HUES48 (cell line): ENCODE data around the gene GBF1.

Experiments
- H3K27ac ChIP-seq: one replicate; pipeline ENCODE4 v1.7.0; 2013; ENCODE audit warnings: low read depth, low read length, inconsistent platforms
- H3K27me3 ChIP-seq: 2 replicates; pipeline ENCODE4 v1.6.1; 2013; ENCODE audit warnings: mild to moderate bottlenecking, low read length; ENCODE audit not compliant: control insufficient read depth, insufficient read depth
- H3K36me3 ChIP-seq: 2 replicates; pipeline ENCODE4 v1.6.1; 2013; ENCODE audit warnings: low read length; ENCODE audit not compliant: control insufficient read depth, insufficient read depth
- H3K4me1 ChIP-seq: 2 replicates; pipeline ENCODE4 v1.6.1; 2013; ENCODE audit warnings: mild to moderate bottlenecking, low read length; ENCODE audit not compliant: control insufficient read depth, insufficient read depth
- H3K4me3 ChIP-seq: 2 replicates; pipeline ENCODE4 v1.5.1; 2013; ENCODE audit warnings: mild to moderate bottlenecking, low read depth, low read length
- H3K9ac ChIP-seq: 2 replicates; pipeline ENCODE4 v1.6.1; 2013; ENCODE audit warnings: mild to moderate bottlenecking, low read depth, low read length, moderate library complexity
- H3K9me3 ChIP-seq: 2 replicates; pipeline ENCODE4 v1.6.1; 2013; ENCODE audit warnings: low read length; ENCODE audit not compliant: control insufficient read depth, insufficient read depth

GBF1 gene

DNA sequence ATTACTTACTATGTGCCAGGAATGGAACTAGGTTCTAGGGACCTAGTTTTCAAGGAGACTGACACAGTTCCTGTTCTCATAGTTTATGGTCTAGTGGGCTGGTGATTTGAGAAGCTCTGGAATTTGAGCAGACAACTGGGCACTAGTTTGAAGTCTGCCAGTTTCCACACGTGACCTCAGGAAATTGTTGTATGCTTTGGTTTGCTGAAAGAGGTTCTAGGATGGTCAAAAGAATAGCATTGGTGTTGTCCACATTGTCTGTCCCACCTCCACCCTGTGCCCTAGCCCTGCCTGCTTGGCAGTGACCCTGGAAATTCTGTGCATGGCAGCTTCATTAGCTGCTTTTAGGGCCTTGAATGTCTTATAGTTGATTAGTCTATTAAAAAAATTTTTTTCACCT lies 28.7 kb downstream of the GBF1 start:
- no peaks in the 10 kb centered on the region for H3K27me3 ChIP-seq
- H3K4me1 ChIP-seq = no peaks in the 10 kb centered on the region
- H3K9ac ChIP-seq = no peak overlapping the region
- no peak overlapping the region for H3K4me3 ChIP-seq
- no peaks in the 10 kb centered on the region for H3K9me3 ChIP-seq
- no peak overlapping the region for H3K27ac ChIP-seq
- H3K36me3 ChIP-seq = no peaks in the 10 kb centered on the region

DNA sequence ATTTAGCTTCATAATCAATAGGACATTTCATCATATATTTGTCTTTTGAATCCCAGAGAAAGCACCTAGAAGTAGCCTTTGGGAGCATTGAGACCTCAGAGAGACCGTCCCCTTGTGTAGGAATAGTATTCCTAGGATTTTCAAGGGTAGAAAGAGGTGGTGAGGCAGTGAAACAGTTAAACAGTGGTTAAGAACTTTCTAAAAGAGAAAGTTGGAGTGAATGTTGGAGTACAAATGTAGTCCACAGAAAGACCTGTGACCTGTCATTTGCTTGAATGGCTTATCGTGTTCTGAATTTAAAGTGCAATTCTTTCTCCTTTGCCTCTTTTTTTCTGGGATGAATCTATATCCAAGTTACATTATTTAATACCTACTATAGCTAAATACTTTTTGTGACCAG lies 30.0 kb downstream of the GBF1 start:
- Histone ChIP-seq H3K9me3 (no peaks in the 10 kb centered on the region), H3K4me3 (no peak overlapping the region), H3K27ac (no peak overlapping the region), H3K4me1 (no peaks in the 10 kb centered on the region), H3K27me3 (no peaks in the 10 kb centered on the region), H3K9ac (no peak overlapping the region), H3K36me3 (no peaks in the 10 kb centered on the region)

DNA sequence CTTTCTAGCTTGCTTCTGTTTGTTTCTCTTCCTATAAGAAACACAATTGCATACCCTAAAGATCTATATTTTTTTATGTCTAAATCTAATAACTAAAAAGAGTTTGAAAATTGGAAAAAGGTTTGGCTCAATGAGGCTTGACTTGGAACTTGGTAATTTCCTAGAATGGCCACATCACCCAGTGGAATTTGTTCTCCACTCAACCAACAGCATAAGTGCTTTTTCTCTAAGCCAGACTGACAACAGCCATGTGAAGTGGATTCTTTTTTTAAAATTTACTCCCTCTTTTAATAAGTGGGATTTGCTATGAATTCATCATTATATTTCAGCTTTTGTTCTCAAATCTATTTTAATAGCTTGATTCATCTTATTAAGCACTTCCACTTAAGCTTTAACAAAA lies 33.8 kb downstream of the GBF1 start:
- Histone ChIP-seq H3K9ac (no peak overlapping the region), H3K4me3 (no peak overlapping the region), H3K27me3 (no peaks in the 10 kb centered on the region), H3K4me1 (no peaks in the 10 kb centered on the region), H3K27ac (no peak overlapping the region), H3K9me3 (no peaks in the 10 kb centered on the region), H3K36me3 (no peaks in the 10 kb centered on the region)

DNA sequence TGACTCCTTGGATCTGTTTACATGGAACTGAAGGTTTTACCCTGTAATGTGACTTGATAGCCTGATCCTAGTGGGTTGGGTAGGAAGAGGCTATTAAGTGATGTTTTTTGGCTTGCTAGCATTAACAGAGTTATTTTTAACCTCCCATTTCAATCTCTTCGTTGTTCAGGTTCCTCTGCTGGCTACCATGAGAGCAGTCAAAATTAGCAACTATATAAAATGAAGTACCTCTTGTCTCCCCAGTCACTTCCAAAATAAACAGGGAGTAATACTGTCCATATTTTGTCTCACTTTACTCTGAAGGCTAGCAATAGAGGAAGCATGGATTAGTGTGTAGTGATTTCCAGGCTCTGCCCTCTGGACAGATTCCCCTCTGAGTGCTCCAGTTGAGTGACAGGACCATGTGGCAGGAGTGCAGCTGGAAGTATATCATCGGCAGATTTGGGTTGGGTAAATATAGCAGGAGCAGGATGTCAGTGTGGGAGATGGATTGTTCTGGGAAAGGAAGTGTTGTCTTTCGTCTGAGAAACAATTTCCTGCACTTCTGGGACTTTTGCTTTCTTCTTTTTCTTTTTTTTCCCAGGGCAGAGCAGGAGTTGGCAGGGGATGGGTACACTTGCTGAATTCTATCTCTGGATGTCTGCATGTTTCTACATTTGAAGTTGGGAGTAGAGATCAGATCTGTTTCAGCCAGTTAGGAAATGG lies 35.2 kb downstream of the GBF1 start:
- no peaks in the 10 kb centered on the region for H3K9me3 ChIP-seq
- H3K9ac ChIP-seq = no peak overlapping the region
- no peaks in the 10 kb centered on the region for H3K36me3 ChIP-seq
- H3K27ac ChIP-seq = no peak overlapping the region
- no peak overlapping the region for H3K4me3 ChIP-seq
- no peaks in the 10 kb centered on the region for H3K4me1 ChIP-seq
- H3K27me3 ChIP-seq = no peaks in the 10 kb centered on the region

DNA sequence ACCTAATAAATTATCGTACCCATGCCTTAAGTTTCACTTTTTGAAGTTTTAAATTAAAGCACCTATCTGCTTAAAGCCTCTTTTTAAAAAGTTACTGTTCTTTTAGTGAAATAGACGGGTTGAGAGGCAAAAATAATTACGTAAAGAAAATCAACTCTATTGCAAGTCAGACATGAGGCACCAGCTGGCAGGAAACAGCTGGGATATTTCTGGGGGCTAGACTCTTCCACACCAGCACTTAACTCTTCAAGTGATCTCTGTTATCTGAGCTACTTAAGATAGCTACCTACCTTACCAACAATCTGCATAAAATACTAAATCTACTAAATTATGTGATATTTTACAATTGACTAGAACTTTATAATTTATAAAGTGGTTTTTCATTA lies 35.8 kb downstream of the GBF1 start:
- Histone ChIP-seq H3K36me3 (no peaks in the 10 kb centered on the region), H3K27ac (no peak overlapping the region), H3K9ac (no peak overlapping the region), H3K4me3 (no peak overlapping the region), H3K4me1 (no peaks in the 10 kb centered on the region), H3K27me3 (no peaks in the 10 kb centered on the region), H3K9me3 (no peaks in the 10 kb centered on the region)

DNA sequence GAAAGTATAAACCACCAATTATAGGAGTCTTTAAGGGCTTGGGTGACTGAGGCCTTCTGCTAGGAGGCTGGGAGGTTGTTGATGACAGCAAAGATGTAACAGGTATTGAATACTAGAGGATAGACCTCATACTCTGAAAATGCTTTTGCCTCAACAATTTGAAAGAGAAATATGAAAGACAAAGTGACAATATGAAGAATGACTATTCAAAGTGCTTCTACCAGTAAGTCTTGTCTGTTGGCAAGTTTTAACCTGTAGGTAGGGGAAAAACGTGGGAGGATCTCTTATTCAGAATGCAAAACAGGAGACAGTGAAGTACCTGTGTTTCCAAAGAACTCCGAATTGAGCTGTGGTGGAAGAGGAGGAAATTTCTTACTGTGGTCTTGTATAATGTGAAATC lies 38.2 kb downstream of the GBF1 start:
- H3K27ac ChIP-seq = no peak overlapping the region
- no peak overlapping the region for H3K9ac ChIP-seq
- H3K4me3 ChIP-seq = no peak overlapping the region
- no peaks in the 10 kb centered on the region for H3K27me3 ChIP-seq
- no peaks in the 10 kb centered on the region for H3K4me1 ChIP-seq
- no peaks in the 10 kb centered on the region for H3K9me3 ChIP-seq
- H3K36me3 ChIP-seq = no peaks in the 10 kb centered on the region

DNA sequence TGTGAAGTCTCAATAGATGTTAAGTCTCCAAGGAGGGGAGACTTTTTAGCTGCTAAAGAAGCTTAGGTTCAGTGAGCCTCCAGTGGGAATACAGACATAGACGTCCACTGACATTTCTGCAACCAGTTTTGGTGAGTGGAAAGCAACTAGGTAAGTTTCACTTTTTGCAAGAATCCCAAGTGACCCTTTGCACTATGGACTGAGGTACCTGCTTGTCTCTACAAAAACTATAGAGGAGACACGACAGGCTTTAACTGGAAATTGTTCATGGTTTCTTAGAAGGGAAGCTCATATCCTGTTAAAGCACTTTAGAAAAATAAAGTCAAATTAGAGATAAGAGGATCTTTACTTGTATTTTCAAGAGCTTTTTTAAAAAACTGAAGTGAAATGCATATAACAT lies 38.6 kb downstream of the GBF1 start:
- Histone ChIP-seq H3K4me1 (no peaks in the 10 kb centered on the region), H3K9me3 (no peaks in the 10 kb centered on the region), H3K9ac (no peak overlapping the region), H3K36me3 (no peaks in the 10 kb centered on the region), H3K4me3 (no peak overlapping the region), H3K27me3 (no peaks in the 10 kb centered on the region), H3K27ac (no peak overlapping the region)

DNA sequence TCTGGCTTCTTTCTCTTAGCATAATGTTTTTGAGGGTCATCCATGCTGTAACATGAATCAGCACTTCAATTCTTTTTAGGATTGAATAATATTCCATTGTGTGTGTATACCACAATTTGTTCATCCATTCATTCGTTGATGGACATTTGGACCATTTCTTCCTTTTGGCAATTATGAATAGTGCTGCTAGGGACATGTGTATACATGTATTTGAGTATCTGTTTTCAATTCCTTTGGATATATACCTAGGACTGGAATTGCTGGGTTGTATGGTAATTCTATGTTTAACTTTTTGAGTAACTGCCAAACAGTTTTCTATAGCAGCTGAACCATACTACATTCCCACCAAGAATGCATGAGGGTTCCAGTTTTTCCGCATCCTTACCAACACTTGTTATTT lies 39.2 kb downstream of the GBF1 start:
- H3K4me3 ChIP-seq = no peak overlapping the region
- H3K9me3 ChIP-seq = no peaks in the 10 kb centered on the region
- no peak overlapping the region for H3K27ac ChIP-seq
- no peaks in the 10 kb centered on the region for H3K4me1 ChIP-seq
- H3K27me3 ChIP-seq = no peaks in the 10 kb centered on the region
- H3K36me3 ChIP-seq = no peaks in the 10 kb centered on the region
- H3K9ac ChIP-seq = no peak overlapping the region

DNA sequence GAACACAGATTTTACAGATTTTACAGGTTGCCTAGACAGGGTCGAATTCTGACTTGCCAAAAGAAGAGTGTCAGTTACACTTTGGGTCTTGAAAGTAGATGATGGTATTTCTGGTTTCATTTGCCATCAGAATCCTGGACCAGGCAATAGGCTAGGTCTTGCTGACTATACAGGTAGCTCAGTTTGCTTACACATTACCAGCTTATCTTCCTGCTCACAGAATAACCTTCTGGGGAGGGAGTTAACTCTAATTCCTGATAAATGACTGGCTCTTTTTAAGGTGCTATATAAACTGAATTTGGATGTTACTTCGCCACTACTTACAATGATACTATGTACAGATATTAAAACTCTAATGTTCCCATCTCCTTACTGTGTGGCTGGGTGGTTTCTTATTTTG lies 39.8 kb downstream of the GBF1 start:
- Histone ChIP-seq H3K9ac (no peak overlapping the region), H3K9me3 (no peaks in the 10 kb centered on the region), H3K27me3 (no peaks in the 10 kb centered on the region), H3K27ac (no peak overlapping the region), H3K4me1 (no peaks in the 10 kb centered on the region), H3K4me3 (no peak overlapping the region), H3K36me3 (no peaks in the 10 kb centered on the region)

DNA sequence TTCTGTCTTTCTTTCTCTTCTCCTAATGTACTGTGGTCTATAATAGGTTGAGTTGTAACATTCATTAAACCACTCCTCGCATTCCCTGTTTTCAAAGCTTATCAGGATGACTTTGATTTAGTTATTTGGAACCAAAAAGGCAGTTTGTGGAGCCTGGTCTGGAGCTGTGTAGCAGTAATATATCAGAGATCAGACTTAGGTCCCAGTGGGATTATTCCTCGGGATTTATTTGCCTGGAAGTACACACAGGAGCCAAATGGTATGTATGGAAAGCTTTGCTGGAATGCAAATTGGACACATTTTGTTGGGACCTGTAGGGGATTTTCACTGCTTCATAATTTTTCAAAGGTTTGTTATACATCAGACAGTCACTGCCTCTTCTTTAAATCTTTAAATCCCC lies 40.9 kb downstream of the GBF1 start:
- no peak overlapping the region for H3K4me3 ChIP-seq
- no peaks in the 10 kb centered on the region for H3K9me3 ChIP-seq
- H3K27ac ChIP-seq = no peak overlapping the region
- H3K27me3 ChIP-seq = no peaks in the 10 kb centered on the region
- H3K4me1 ChIP-seq = no peaks in the 10 kb centered on the region
- no peaks in the 10 kb centered on the region for H3K36me3 ChIP-seq
- no peak overlapping the region for H3K9ac ChIP-seq

DNA sequence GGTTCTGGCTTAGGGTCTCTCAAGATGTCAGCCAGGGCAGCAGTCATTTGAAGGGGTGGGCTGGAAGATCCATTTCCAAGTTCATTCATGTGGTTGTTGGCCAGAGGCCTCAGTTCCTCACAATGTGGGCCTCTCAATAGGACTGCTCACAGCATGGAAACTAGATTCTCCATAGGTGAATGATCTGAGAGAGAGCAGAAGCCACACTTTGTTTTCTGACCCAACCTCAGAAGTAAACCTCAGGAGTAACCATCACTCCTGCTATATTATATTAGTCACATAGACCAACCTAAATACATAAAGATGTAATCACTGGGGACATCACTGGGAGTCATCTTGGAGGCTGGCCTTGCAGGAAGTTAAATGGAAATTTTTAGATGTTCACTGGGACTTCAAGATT lies 42.2 kb downstream of the GBF1 start:
- H3K4me1 ChIP-seq = no peaks in the 10 kb centered on the region
- H3K36me3 ChIP-seq = no peaks in the 10 kb centered on the region
- no peaks in the 10 kb centered on the region for H3K9me3 ChIP-seq
- H3K4me3 ChIP-seq = no peak overlapping the region
- H3K27ac ChIP-seq = no peak overlapping the region
- no peaks in the 10 kb centered on the region for H3K27me3 ChIP-seq
- H3K9ac ChIP-seq = no peak overlapping the region

DNA sequence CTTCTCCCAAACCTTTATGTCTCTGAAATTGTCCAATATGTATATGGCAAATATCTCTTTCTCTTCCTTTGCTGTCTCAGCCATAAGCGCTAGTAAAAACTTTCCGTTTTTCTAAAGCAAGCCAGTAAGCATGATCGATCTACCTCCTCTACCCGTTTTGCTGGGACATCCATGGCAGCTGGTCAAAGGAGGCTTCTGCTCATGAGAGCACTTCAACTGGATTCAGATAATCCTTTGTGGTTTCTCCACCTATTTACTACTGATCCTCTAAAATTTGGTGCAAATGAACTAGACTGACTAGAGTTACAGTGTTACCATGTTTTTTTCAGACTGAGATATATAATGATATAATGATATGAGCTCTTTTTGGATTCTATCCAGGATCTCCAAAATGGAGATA lies 42.7 kb downstream of the GBF1 start:
- H3K36me3 ChIP-seq = no peaks in the 10 kb centered on the region
- no peak overlapping the region for H3K4me3 ChIP-seq
- H3K9me3 ChIP-seq = no peaks in the 10 kb centered on the region
- H3K27me3 ChIP-seq = no peaks in the 10 kb centered on the region
- H3K4me1 ChIP-seq = no peaks in the 10 kb centered on the region
- no peak overlapping the region for H3K9ac ChIP-seq
- no peak overlapping the region for H3K27ac ChIP-seq
